Caco-2 (cell line): ENCODE measurements around the gene HKDC1. TPM values are rescaled to one million over a fixed set of nuclear protein-coding genes. Genes with fewer than 3 reads are reported as not detected.
"Not testable (repeated sequence)": the region's sequence is repeated elsewhere in the genome, so short reads cannot be mapped to it uniquely, and the experiment has no call there.

ENCODE experiments used
- BruUV-seq: library from RNA; stranded (reverse); fragments of 400-500 nt; replicated peaks from 2 replicates; lab custom pipeline; 2021; lab: Mats Ljungman, UMichigan
- CTCF ChIA-PET: fragments of 300-600 bp; sonication (Branson Sonifier 250); formaldehyde crosslinking; loops from one replicate; lab custom pipeline; 2022; ENCODE audit warnings: antibody characterized with exemption; lab: Charles Lee
- POLR2A ChIA-PET: fragments of 300-600 bp; sonication (Branson Sonifier 250); formaldehyde crosslinking; loops from one replicate; lab custom pipeline; 2022; ENCODE audit warnings: antibody characterized with exemption; lab: Charles Lee
- DNase-seq, 2 experiments: peaks; one replicate each; pipeline versions ENCODE4 v3.0.0 to v3.0.0-alpha.2; 2020 to 2022
- H3K27me3 ChIP-seq: replicated peaks from 2 replicates; pipeline ENCODE4 v1.6.0; 2011; ENCODE audit warnings: low read length; ENCODE audit not compliant: control insufficient read depth, insufficient read depth
- H3K36me3 ChIP-seq: 2 replicates; pipeline ENCODE4 v1.5.1; 2011; ENCODE audit warnings: low read length; ENCODE audit not compliant: control insufficient read depth, insufficient read depth
- H3K4me1 ChIP-seq: fragments of 250-450 bp; sonication (Bioruptor Pico); 2 replicates; pipeline ENCODE4 v1.5.1; 2020; ENCODE audit warnings: mild to moderate bottlenecking
- H3K4me3 ChIP-seq: 2 replicates; pipeline ENCODE4 v1.5.1; 2011; ENCODE audit warnings: low read depth, mild to moderate bottlenecking, control low read depth, low read length
- H3K9me3 ChIP-seq: fragments of 250-450 bp; sonication (Bioruptor Pico); 2 replicates; pipeline ENCODE4 v1.5.1; 2020; ENCODE audit warnings: mild to moderate bottlenecking, moderate library complexity
- H3K27ac Mint-ChIP-seq: one replicate; pipeline ENCODE4 v1.8.0; 2022; ENCODE audit warnings: mixed read lengths; ENCODE audit not compliant: unreplicated experiment
- H3K27me3 Mint-ChIP-seq: one replicate; pipeline ENCODE4 v1.8.0; 2022; ENCODE audit warnings: mixed read lengths; ENCODE audit not compliant: insufficient read depth, unreplicated experiment
- H3K36me3 Mint-ChIP-seq: one replicate; pipeline ENCODE4 v1.8.0; 2022; ENCODE audit warnings: mild to moderate bottlenecking, mixed read lengths; ENCODE audit not compliant: insufficient read depth, unreplicated experiment
- H3K4me1 Mint-ChIP-seq: one replicate; pipeline ENCODE4 v1.8.0; 2022; ENCODE audit warnings: low read depth, mixed read lengths; ENCODE audit not compliant: unreplicated experiment
- H3K4me3 Mint-ChIP-seq: one replicate; pipeline ENCODE4 v1.8.0; 2022; ENCODE audit warnings: mild to moderate bottlenecking, moderate library complexity, mixed read lengths; ENCODE audit not compliant: unreplicated experiment
- H3K9me3 Mint-ChIP-seq: one replicate; pipeline ENCODE4 v1.8.0; 2022; ENCODE audit warnings: mixed read lengths; ENCODE audit not compliant: unreplicated experiment
- intact Hi-C: fragments of 100-400 bp; cut with micrococcal nuclease; formaldehyde crosslinking; loops from one replicate; pipeline ENCODE4 v1.10.0; 2022; ENCODE audit not compliant: unreplicated experiment
- total RNA-seq: library from RNA; stranded (reverse); gene quantifications from 2 replicates; pipeline ENCODE4 v1.2.3, GENCODE V29; 2022
- TF ChIP-seq, protein P1 (sequence below), 2 experiments: fragments of 200-600 bp in 1 of 2; IDR thresholded peaks; 1 replicate in 1 of 2; 2 replicates in 1 of 2; pipeline versions ENCODE4 v1.5.1 to v1.8.0; 2011 to 2022; ENCODE audit warnings: antibody characterized with exemption in 1 of 2, control low read depth in 1 of 2, inconsistent platforms in 1 of 2, low read depth in 1 of 2, low read length in 1 of 2, mild to moderate bottlenecking in 1 of 2, moderate library complexity in 1 of 2; ENCODE audit not compliant: insufficient read depth in 1 of 2, severe bottlenecking in 1 of 2, unreplicated experiment in 1 of 2

HKDC1 gene
- total RNA-seq, 1 experiment from 2014 or later, result 24.5 TPM

DNA sequence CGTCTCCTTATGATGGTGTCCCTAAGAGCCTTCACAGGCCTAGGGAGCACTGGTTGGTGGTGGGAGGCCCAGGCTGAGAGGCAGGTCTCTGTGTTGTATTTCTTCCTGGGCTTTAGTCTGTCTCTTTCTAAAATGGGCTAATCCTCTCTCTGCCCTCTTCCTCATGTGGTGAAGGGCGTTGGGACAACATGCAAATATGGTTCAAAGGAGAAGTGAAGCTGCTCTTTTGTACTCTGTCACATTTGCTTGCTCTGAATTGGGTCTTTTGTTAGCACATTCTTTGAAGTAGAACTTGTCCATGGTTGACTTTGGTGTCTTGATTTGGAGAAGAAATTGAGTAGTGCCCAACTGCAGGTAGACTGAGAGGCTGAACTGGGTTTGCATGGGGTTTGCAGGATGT is 59.0 kb downstream of the HKDC1 start:
- 0 out of 2 replicates have a peak, but pooled peaks cover 3% of the 10 kb centered on the region for H3K9me3 ChIP-seq
- ChIA-PET POLR2A (no interaction called here), CTCF (interaction anchor here (1.2 kb wide), 2 partner anchors 9 to 129 kb away, joined by 3 to 5 read pairs; no protein-coding TSS in a partner anchor)
- no TSS peak for BruUV-seq
- TF ChIP-seq, protein P1, sequence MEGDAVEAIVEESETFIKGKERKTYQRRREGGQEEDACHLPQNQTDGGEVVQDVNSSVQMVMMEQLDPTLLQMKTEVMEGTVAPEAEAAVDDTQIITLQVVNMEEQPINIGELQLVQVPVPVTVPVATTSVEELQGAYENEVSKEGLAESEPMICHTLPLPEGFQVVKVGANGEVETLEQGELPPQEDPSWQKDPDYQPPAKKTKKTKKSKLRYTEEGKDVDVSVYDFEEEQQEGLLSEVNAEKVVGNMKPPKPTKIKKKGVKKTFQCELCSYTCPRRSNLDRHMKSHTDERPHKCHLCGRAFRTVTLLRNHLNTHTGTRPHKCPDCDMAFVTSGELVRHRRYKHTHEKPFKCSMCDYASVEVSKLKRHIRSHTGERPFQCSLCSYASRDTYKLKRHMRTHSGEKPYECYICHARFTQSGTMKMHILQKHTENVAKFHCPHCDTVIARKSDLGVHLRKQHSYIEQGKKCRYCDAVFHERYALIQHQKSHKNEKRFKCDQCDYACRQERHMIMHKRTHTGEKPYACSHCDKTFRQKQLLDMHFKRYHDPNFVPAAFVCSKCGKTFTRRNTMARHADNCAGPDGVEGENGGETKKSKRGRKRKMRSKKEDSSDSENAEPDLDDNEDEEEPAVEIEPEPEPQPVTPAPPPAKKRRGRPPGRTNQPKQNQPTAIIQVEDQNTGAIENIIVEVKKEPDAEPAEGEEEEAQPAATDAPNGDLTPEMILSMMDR (IDR thresholded peaks at IDR 0.05; ENCODE audit: insufficient read depth in 1 of 2, low read depth in 1 of 2, low read length in 1 of 2, severe bottlenecking in 1 of 2, unreplicated experiment in 1 of 2), result no peak
- no peaks in the 10 kb centered on the region for H3K9me3 Mint-ChIP-seq
- no peak for DNase-seq
- peaks cover 8% of the 10 kb centered on the region for H3K4me1 Mint-ChIP-seq
- H3K27ac Mint-ChIP-seq, result no peak overlapping the region
- no peaks in the 10 kb centered on the region for H3K36me3 ChIP-seq
- intact Hi-C loops, result no loop called here
- no peaks in the 10 kb centered on the region for H3K36me3 Mint-ChIP-seq
- H3K4me3 ChIP-seq, result no peak overlapping the region
- H3K4me1 ChIP-seq, result no peaks in the 10 kb centered on the region
- no peaks in the 10 kb centered on the region for H3K27me3 ChIP-seq
- H3K4me3 Mint-ChIP-seq, result no peak overlapping the region
- no peaks in the 10 kb centered on the region for H3K27me3 Mint-ChIP-seq

DNA sequence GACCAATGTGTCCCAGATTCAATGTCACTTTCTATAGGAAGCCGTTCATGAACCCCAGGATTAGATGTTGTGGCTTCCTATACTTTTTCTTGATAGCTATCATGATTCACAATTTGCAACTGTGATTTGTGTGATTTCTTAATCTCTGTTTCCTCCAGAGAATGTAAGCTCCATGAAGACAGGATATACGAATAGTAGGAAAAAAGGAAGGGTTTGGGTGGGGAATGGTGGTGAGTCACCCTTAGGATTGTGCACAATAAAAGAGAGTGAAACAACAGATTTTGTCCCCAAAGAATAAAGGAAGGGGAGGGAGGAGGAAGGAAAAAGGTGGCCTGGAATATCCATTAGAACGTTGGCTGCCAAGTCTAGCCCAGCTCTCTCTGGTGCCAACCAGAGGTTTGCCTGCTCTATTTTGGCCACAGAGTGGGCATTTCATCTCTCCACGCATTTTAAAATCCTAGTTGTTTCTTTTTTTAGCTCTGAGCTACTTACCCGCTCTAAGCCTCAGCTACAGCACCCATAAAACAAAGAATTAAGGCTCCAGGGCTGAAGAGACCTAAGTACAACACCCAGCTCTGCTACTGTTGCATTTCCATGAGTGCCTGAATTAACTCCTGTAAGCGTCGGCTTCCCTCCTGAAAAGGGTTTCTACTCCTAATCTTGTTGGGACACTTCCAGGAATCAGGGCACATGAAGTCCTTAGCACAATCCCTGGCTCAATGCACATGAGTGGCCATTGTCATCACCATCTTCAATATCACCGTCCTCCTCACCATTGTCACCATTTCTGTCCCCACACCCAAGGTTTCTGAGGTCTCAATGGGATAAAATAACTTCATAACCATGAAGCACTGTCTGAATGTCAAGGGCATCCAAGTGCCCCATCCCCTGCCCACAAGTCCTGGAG is 61.6 kb downstream of the HKDC1 start:
- Histone ChIP-seq H3K4me3 (no peak overlapping the region), H3K36me3 (no peaks in the 10 kb centered on the region), H3K4me1 (no peaks in the 10 kb centered on the region), H3K27me3 (no peaks in the 10 kb centered on the region), H3K9me3 (0 out of 2 replicates have a peak, but pooled peaks cover 3% of the 10 kb centered on the region)
- no peak overlapping the region for H3K27ac Mint-ChIP-seq
- peaks cover 4% of the 10 kb centered on the region for H3K27me3 Mint-ChIP-seq
- no peaks in the 10 kb centered on the region for H3K9me3 Mint-ChIP-seq
- no peaks in the 10 kb centered on the region for H3K36me3 Mint-ChIP-seq
- CTCF ChIA-PET, result no interaction called here
- POLR2A ChIA-PET, result no interaction called here
- H3K4me3 Mint-ChIP-seq, result no peak overlapping the region
- no TSS peak for BruUV-seq
- no peak for DNase-seq
- H3K4me1 Mint-ChIP-seq, result peaks cover 8% of the 10 kb centered on the region
- TF ChIP-seq, protein P1 (IDR thresholded peaks at IDR 0.05; ENCODE audit: insufficient read depth in 1 of 2, low read depth in 1 of 2, low read length in 1 of 2, severe bottlenecking in 1 of 2, unreplicated experiment in 1 of 2), result no peak
- intact Hi-C loops, result no loop called here

DNA sequence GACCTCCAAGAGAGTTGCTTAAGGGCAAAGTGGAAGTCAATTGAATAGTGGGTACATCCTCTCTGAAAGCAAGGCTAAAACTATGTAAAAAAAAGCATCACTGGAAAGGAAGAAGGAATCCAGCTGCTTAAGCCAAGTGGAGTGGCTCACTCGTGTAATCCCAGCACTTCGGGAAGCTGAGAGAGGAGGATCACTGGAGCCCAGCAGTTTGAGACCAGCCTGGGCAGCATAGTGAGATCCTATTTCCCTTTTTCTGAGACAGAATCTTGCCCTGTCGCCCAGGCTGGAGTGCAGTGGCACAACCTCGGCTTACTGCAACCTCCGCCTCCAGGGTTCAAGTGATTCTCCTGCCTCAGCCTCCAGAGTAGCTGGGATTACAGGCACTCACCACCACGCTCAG is 64.3 kb downstream of the HKDC1 start:
- H3K9me3 ChIP-seq, DNase-seq, H3K27me3 ChIP-seq, H3K36me3 Mint-ChIP-seq, H3K4me1 ChIP-seq, H3K9me3 Mint-ChIP-seq, H3K27ac Mint-ChIP-seq, BruUV-seq, H3K4me1 Mint-ChIP-seq, intact Hi-C loops, H3K27me3 Mint-ChIP-seq, H3K36me3 ChIP-seq, H3K4me3 ChIP-seq, H3K4me3 Mint-ChIP-seq: not testable (repeated sequence)
- CTCF ChIA-PET, result interaction anchor here (0.7 kb wide), 1 partner anchor 31 kb away, joined by 4 read pairs; no protein-coding TSS in a partner anchor
- POLR2A ChIA-PET, result interaction anchor here (0.7 kb wide), 1 partner anchor 58 kb away, joined by 8 read pairs; no protein-coding TSS in a partner anchor
